Neural progenitor cell (in vitro differentiated cells): ENCODE data around the gene HAUS8.

Source experiments
- CTCF ChIP-seq: fragments of 200-600 bp; sonication (generic); IDR thresholded peaks from 2 replicates; pipeline ENCODE4 v1.5.1; 2017; ENCODE audit warnings: antibody characterized with exemption, mild to moderate bottlenecking
- EZH2phosphoT487 ChIP-seq: fragments of 200-600 bp; sonication (generic); IDR thresholded peaks from 2 replicates; pipeline ENCODE4 v1.6.1; 2017; ENCODE audit warnings: antibody characterized with exemption

- TF ChIP-seq EZH2phosphoT487 (no peak), CTCF (no peak)
Observed at GRCh38 chr19:17020385-17020784, 54.9 kb downstream of the HAUS8 start.
